Posterior cingulate gyrus (tissue), 11 donors: ENCODE data around the gene UTS2B.
"Not testable (repeated sequence)": the region's sequence is repeated elsewhere in the genome, so short reads cannot be mapped to it uniquely, and the experiment has no call there.

Experiments used
- DNase-seq, 10 donors: peaks; one replicate each; pipeline versions ENCODE4 v3.0.0 to v3.0.0-alpha.2; 2020 to 2021; ENCODE audit warnings: mixed read lengths in 3 of 10
- intact Hi-C: fragments of 100-400 bp; cut with DNase I; formaldehyde crosslinking; loops from one replicate; pipeline ENCODE4 v1.15.1; 2023

The UTS2B gene

GRCh38 chr3:191253089-191253799 is 77.1 kb downstream of the UTS2B start:
- no peak for DNase-seq
- intact Hi-C loops: no loop called here

- intact Hi-C loops: loop anchor here (10.0 kb wide), 1 partner anchor 138 kb away; no protein-coding TSS in a partner anchor
- DNase-seq: no peak
These were observed 83.7 kb downstream of the UTS2B start for GRCh38 chr3:191246630-191247029.

- not testable (repeated sequence) for DNase-seq
- intact Hi-C loops: loop anchor here (10.0 kb wide), 1 partner anchor 139 kb away; no protein-coding TSS in a partner anchor
These were observed 84.3 kb downstream of the UTS2B start for GRCh38 chr3:191246034-191246433.

- intact Hi-C loops: loop anchor here (10.0 kb wide), 1 partner anchor 140 kb away; no protein-coding TSS in a partner anchor
- DNase-seq: no peak
These were observed 86.0 kb downstream of the UTS2B start for GRCh38 chr3:191244242-191244867.

- no peak for DNase-seq
- intact Hi-C loops: loop anchor here (10.0 kb wide), 1 partner anchor 144 kb away; no protein-coding TSS in a partner anchor
These were observed 89.8 kb downstream of the UTS2B start for GRCh38 chr3:191240486-191240885.

- DNase-seq: no peak
- intact Hi-C loops: loop anchor here (10.0 kb wide), 1 partner anchor 145 kb away; no protein-coding TSS in a partner anchor
These were observed 90.8 kb downstream of the UTS2B start for GRCh38 chr3:191239407-191240031.

- intact Hi-C loops: no loop called here
These were observed 92.0 kb downstream of the UTS2B start for GRCh38 chr3:191238321-191238817.

GRCh38 chr3:191237047-191237882 is 93.1 kb downstream of the UTS2B start:
- DNase-seq: no peak
- intact Hi-C loops: no loop called here

More at GRCh38 chr3:191238321-191238817, 92.0 kb downstream of the UTS2B start:
- DNase-seq: no peak

GRCh38 chr3:191236646-191237045 is 93.7 kb downstream of the UTS2B start:
- intact Hi-C loops: no loop called here
- DNase-seq: no peak

- intact Hi-C loops: no loop called here
- no peak for DNase-seq
These were observed 94.7 kb downstream of the UTS2B start for GRCh38 chr3:191235331-191236314.

GRCh38 chr3:191234216-191234615 is 96.1 kb downstream of the UTS2B start:
- intact Hi-C loops: no loop called here
- no peak for DNase-seq

- intact Hi-C loops: no loop called here
- DNase-seq: no peak
These were observed 102.8 kb downstream of the UTS2B start for GRCh38 chr3:191227541-191227940.

- no peak for DNase-seq
- intact Hi-C loops: no loop called here
These were observed 108.7 kb downstream of the UTS2B start for GRCh38 chr3:191221638-191222037.

GRCh38 chr3:191220908-191221307 is 109.4 kb downstream of the UTS2B start:
- intact Hi-C loops: no loop called here
- DNase-seq: no peak

- DNase-seq: no peak
- intact Hi-C loops: no loop called here
These were observed 113.0 kb downstream of the UTS2B start for GRCh38 chr3:191217301-191217700.
